Measurements from ENCODE around the gene PYGL.

PYGL gene

GRCh38 chr14:50906326-50907065 is 37.8 kb downstream of the PYGL start:
- Histone ChIP-seq H3K4me3 (ENCODE audit: insufficient read depth in 1 of 2, low read depth in 1 of 2, low read length in 2 of 2) (no peak overlapping the region), H3K9ac (ENCODE audit: low read length) (no peak overlapping the region), H2BK12ac (ENCODE audit: low read length in 2 of 2) (no peak overlapping the region), H3K4me1 (ENCODE audit: control insufficient read depth, insufficient read depth, low read depth, low read length) (no peaks in the 10 kb centered on the region), H3K27me3 (ENCODE audit: control insufficient read depth in 1 of 2, insufficient read depth in 1 of 2, low read length in 2 of 2) (no peaks in the 10 kb centered on the region), H3K9me3 (ENCODE audit: control insufficient read depth, low read length) (peaks cover 3% of the 10 kb centered on the region), H3K14ac (ENCODE audit: low read length in 2 of 2) (no peak overlapping the region), H3K36me3 (ENCODE audit: control insufficient read depth in 1 of 2, insufficient read depth in 2 of 2, low read depth in 1 of 2, low read length in 2 of 2) (peaks cover 23 to 75% of the 10 kb centered on the region in 2 experiments), H3K18ac (ENCODE audit: low read depth in 1 of 2, low read length in 2 of 2) (no peak overlapping the region), H4K91ac (ENCODE audit: low read length) (no peak overlapping the region), H3K23ac (ENCODE audit: low read length in 2 of 2) (no peak overlapping the region), H2AFZ (ENCODE audit: low read depth, low read length) (no peak overlapping the region), H2AK5ac (ENCODE audit: low read length, severe bottlenecking) (no peak overlapping the region), H3K79me1 (replicated peaks; ENCODE audit: low read length, poor library complexity, severe bottlenecking) (no peaks in the 10 kb centered on the region), H2BK120ac (ENCODE audit: low read depth, low read length) (no peak overlapping the region), H2BK5ac (ENCODE audit: low read depth, low read length, poor library complexity, severe bottlenecking) (no peak overlapping the region), H3K4me2 (ENCODE audit: low read length, poor library complexity, severe bottlenecking) (no peak overlapping the region), H4K8ac (ENCODE audit: low read length) (no peak overlapping the region), H3K4ac (ENCODE audit: low read depth in 1 of 2, low read length in 2 of 2) (no peak overlapping the region), H2BK15ac (ENCODE audit: low read depth, poor library complexity, severe bottlenecking) (no peak overlapping the region), H3K27ac (ENCODE audit: low read length, poor library complexity, severe bottlenecking) (no peak overlapping the region)
- WGBS = 89% methylated on average over 5 of the region's 5 CpGs
- no peak for DNase-seq

DNA sequence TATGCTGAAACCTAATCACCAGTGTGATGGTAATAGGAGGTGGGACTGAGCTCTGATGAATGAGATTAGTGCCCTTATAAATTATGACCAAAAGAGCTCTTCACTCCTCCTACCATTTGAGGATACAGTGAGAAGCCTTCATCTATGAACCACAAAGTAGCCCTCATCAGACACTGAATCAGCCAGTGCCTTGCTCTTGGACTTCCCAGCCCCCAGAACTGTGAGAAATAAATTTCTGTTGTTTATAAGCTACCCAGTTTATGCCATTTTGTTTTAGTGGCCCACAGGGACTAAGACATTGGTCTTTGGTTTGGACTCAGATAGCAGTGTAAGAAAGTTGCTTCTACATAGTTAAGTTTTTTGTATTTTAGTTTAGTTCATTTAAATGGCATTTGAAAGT is 39.6 kb downstream of the PYGL start:
- no peak for DNase-seq
- Histone ChIP-seq H3K4me2 (ENCODE audit: low read length, poor library complexity, severe bottlenecking) (no peak overlapping the region), H3K27me3 (ENCODE audit: control insufficient read depth in 1 of 2, insufficient read depth in 1 of 2, low read length in 2 of 2) (no peaks in the 10 kb centered on the region), H2BK15ac (ENCODE audit: low read depth, poor library complexity, severe bottlenecking) (no peak overlapping the region), H2AFZ (ENCODE audit: low read depth, low read length) (no peak overlapping the region), H3K9me3 (ENCODE audit: control insufficient read depth, low read length) (peaks cover 3% of the 10 kb centered on the region), H2BK120ac (ENCODE audit: low read depth, low read length) (no peak overlapping the region), H2BK12ac (ENCODE audit: low read length in 2 of 2) (no peak overlapping the region), H3K9ac (ENCODE audit: low read length) (no peak overlapping the region), H2BK5ac (ENCODE audit: low read depth, low read length, poor library complexity, severe bottlenecking) (no peak overlapping the region), H4K8ac (ENCODE audit: low read length) (no peak overlapping the region), H3K27ac (ENCODE audit: low read length, poor library complexity, severe bottlenecking) (no peak overlapping the region), H3K4me1 (ENCODE audit: control insufficient read depth, insufficient read depth, low read depth, low read length) (no peaks in the 10 kb centered on the region), H3K79me1 (replicated peaks; ENCODE audit: low read length, poor library complexity, severe bottlenecking) (no peaks in the 10 kb centered on the region), H3K4me3 (ENCODE audit: insufficient read depth in 1 of 2, low read depth in 1 of 2, low read length in 2 of 2) (no peak overlapping the region), H3K18ac (ENCODE audit: low read depth in 1 of 2, low read length in 2 of 2) (no peak overlapping the region), H4K91ac (ENCODE audit: low read length) (no peak overlapping the region), H3K23ac (ENCODE audit: low read length in 2 of 2) (no peak overlapping the region), H2AK5ac (ENCODE audit: low read length, severe bottlenecking) (no peak overlapping the region), H3K4ac (ENCODE audit: low read depth in 1 of 2, low read length in 2 of 2) (no peak overlapping the region), H3K36me3 (ENCODE audit: control insufficient read depth in 1 of 2, insufficient read depth in 2 of 2, low read depth in 1 of 2, low read length in 2 of 2) (peaks cover 12 to 64% of the 10 kb centered on the region in 2 experiments), H3K14ac (ENCODE audit: low read length in 2 of 2) (no peak overlapping the region)

DNA sequence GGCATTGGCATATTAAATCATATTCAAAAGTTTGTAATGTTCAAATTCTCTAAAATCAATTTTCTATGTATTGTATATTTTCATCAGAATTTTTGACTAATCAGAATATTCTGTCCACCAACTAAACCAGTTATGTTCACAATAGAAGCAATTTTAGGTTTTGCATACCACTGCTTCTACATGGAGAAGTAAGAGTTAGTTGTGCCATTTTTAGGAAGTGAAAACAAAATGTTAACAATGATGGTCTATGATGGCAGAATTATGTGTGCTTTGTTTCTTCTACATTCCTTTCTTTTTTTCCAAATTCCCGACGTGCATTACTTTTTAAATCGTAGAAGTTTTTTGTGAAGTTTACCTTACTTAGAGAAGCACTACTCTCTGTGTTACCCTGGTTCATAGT is 42.9 kb downstream of the PYGL start:
- H2BK5ac ChIP-seq (ENCODE audit: low read depth, low read length, poor library complexity, severe bottlenecking) = no peak overlapping the region
- no peak overlapping the region for H3K23ac ChIP-seq (ENCODE audit: low read length in 2 of 2)
- peaks cover 3% of the 10 kb centered on the region for H3K9me3 ChIP-seq (ENCODE audit: control insufficient read depth, low read length)
- no peak overlapping the region for H3K4me2 ChIP-seq (ENCODE audit: low read length, poor library complexity, severe bottlenecking)
- no peak for DNase-seq
- peaks cover 0 to 30% of the 10 kb centered on the region in 2 experiments for H3K36me3 ChIP-seq (ENCODE audit: control insufficient read depth in 1 of 2, insufficient read depth in 2 of 2, low read depth in 1 of 2, low read length in 2 of 2)
- no peak overlapping the region for H3K9ac ChIP-seq (ENCODE audit: low read length)
- no peak overlapping the region for H3K18ac ChIP-seq (ENCODE audit: low read depth in 1 of 2, low read length in 2 of 2)
- H4K8ac ChIP-seq (ENCODE audit: low read length) = no peak overlapping the region
- no peak overlapping the region for H3K14ac ChIP-seq (ENCODE audit: low read length in 2 of 2)
- H2BK15ac ChIP-seq (ENCODE audit: low read depth, poor library complexity, severe bottlenecking) = no peak overlapping the region
- H4K91ac ChIP-seq (ENCODE audit: low read length) = no peak overlapping the region
- no peaks in the 10 kb centered on the region for H3K27me3 ChIP-seq (ENCODE audit: control insufficient read depth in 1 of 2, insufficient read depth in 1 of 2, low read length in 2 of 2)
- H3K79me1 ChIP-seq (replicated peaks; ENCODE audit: low read length, poor library complexity, severe bottlenecking) = no peaks in the 10 kb centered on the region
- H2AFZ ChIP-seq (ENCODE audit: low read depth, low read length) = no peak overlapping the region
- H3K4me3 ChIP-seq (ENCODE audit: insufficient read depth in 1 of 2, low read depth in 1 of 2, low read length in 2 of 2) = no peak overlapping the region
- H2BK12ac ChIP-seq (ENCODE audit: low read length in 2 of 2) = no peak overlapping the region
- H3K27ac ChIP-seq (ENCODE audit: low read length, poor library complexity, severe bottlenecking) = no peak overlapping the region
- WGBS = no CpG with 5 or more reads among the region's 3 CpGs
- H2BK120ac ChIP-seq (ENCODE audit: low read depth, low read length) = no peak overlapping the region
- H3K4me1 ChIP-seq (ENCODE audit: control insufficient read depth, insufficient read depth, low read depth, low read length) = no peaks in the 10 kb centered on the region
- no peak overlapping the region for H3K4ac ChIP-seq (ENCODE audit: low read depth in 1 of 2, low read length in 2 of 2)
- H2AK5ac ChIP-seq (ENCODE audit: low read length, severe bottlenecking) = no peak overlapping the region

GRCh38 chr14:50897658-50898175 is 46.6 kb downstream of the PYGL start:
- no peaks in the 10 kb centered on the region for H3K79me1 ChIP-seq (replicated peaks; ENCODE audit: low read length, poor library complexity, severe bottlenecking)
- H3K23ac ChIP-seq (ENCODE audit: low read length in 2 of 2) = no peak overlapping the region
- H2AFZ ChIP-seq (ENCODE audit: low read depth, low read length) = no peak overlapping the region
- no peak overlapping the region for H3K4me3 ChIP-seq (ENCODE audit: insufficient read depth in 1 of 2, low read depth in 1 of 2, low read length in 2 of 2)
- H2BK120ac ChIP-seq (ENCODE audit: low read depth, low read length) = no peak overlapping the region
- no peaks in the 10 kb centered on the region for H3K9me3 ChIP-seq (ENCODE audit: control insufficient read depth, low read length)
- H2BK12ac ChIP-seq (ENCODE audit: low read length in 2 of 2) = no peak overlapping the region
- H3K18ac ChIP-seq (ENCODE audit: low read depth in 1 of 2, low read length in 2 of 2) = no peak overlapping the region
- H3K36me3 ChIP-seq (ENCODE audit: control insufficient read depth in 1 of 2, insufficient read depth in 2 of 2, low read depth in 1 of 2, low read length in 2 of 2) = peaks cover 0 to 7% of the 10 kb centered on the region in 2 experiments
- H2BK5ac ChIP-seq (ENCODE audit: low read depth, low read length, poor library complexity, severe bottlenecking) = no peak overlapping the region
- no peak overlapping the region for H2BK15ac ChIP-seq (ENCODE audit: low read depth, poor library complexity, severe bottlenecking)
- no peak overlapping the region for H3K27ac ChIP-seq (ENCODE audit: low read length, poor library complexity, severe bottlenecking)
- no peak overlapping the region for H3K9ac ChIP-seq (ENCODE audit: low read length)
- H3K4ac ChIP-seq (ENCODE audit: low read depth in 1 of 2, low read length in 2 of 2) = no peak overlapping the region
- no peaks in the 10 kb centered on the region for H3K4me1 ChIP-seq (ENCODE audit: control insufficient read depth, insufficient read depth, low read depth, low read length)
- H2AK5ac ChIP-seq (ENCODE audit: low read length, severe bottlenecking) = no peak overlapping the region
- DNase-seq = no peak
- no peaks in the 10 kb centered on the region for H3K27me3 ChIP-seq (ENCODE audit: control insufficient read depth in 1 of 2, insufficient read depth in 1 of 2, low read length in 2 of 2)
- no peak overlapping the region for H4K91ac ChIP-seq (ENCODE audit: low read length)
- H3K14ac ChIP-seq (ENCODE audit: low read length in 2 of 2) = no peak overlapping the region
- no peak overlapping the region for H3K4me2 ChIP-seq (ENCODE audit: low read length, poor library complexity, severe bottlenecking)
- no peak overlapping the region for H4K8ac ChIP-seq (ENCODE audit: low read length)
- WGBS = 85% methylated on average over 3 of the region's 6 CpGs
